Breast epithelium (tissue), 3 donors: ENCODE measurements around the gene C1QTNF5.

ENCODE experiments used
- POLR2A ChIP-seq: fragments of 450-650 bp; IDR thresholded peaks from one replicate; pipeline ENCODE4 v1.6.1; 2016; ENCODE audit warnings: antibody characterized with exemption, mild to moderate bottlenecking, moderate library complexity
- TF ChIP-seq, protein P1 (sequence below), 3 donors: fragments of 450-650 bp; IDR thresholded peaks; one replicate each; pipeline ENCODE4 v1.5.1; 2016 to 2017; ENCODE audit warnings: antibody characterized with exemption in 3 of 3, mild to moderate bottlenecking in 3 of 3, moderate library complexity in 3 of 3

DNA sequence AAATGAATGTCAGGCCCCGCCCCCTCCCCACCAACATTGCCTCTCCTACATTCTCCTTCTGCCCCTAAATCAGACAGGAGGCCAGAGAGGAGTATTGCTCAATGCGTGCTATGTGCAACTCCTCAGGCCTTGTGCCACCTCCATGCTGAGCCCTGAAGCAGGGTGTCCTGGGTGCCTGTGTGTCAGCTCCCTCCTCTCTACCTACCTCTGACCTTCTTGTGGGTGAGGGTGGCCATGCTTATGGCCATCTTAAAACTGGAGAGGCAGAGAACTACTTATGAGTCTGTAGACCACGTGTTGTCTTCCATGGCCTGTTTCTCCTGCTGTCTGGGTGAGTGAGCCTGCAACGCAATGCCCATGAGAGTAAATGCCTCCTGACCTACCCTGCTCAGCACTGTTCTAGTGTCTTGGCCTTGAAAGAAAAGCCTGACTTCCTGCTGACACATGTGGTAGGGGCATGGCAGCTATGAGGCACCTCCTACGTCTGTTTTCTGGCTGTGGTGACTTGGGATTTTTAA is 34.3 kb downstream of the C1QTNF5 start:
- TF ChIP-seq POLR2A: no peak
- TF ChIP-seq, protein P1, sequence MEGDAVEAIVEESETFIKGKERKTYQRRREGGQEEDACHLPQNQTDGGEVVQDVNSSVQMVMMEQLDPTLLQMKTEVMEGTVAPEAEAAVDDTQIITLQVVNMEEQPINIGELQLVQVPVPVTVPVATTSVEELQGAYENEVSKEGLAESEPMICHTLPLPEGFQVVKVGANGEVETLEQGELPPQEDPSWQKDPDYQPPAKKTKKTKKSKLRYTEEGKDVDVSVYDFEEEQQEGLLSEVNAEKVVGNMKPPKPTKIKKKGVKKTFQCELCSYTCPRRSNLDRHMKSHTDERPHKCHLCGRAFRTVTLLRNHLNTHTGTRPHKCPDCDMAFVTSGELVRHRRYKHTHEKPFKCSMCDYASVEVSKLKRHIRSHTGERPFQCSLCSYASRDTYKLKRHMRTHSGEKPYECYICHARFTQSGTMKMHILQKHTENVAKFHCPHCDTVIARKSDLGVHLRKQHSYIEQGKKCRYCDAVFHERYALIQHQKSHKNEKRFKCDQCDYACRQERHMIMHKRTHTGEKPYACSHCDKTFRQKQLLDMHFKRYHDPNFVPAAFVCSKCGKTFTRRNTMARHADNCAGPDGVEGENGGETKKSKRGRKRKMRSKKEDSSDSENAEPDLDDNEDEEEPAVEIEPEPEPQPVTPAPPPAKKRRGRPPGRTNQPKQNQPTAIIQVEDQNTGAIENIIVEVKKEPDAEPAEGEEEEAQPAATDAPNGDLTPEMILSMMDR (IDR thresholded peaks at IDR 0.05): no peak
